GM23338 (cell line): Measurements from ENCODE around the gene PARP8. TPM values are rescaled to one million over a fixed set of nuclear protein-coding genes. Genes with fewer than 3 reads are reported as not detected.

Experiments
- ATAC-seq: fragments of 200-7000 bp; cut with Tn5 transposase; 3 replicates; pipeline ENCODE4 v1.9.1; 2020
- DNase-seq: peaks from one replicate; pipeline ENCODE4 v3.0.0-alpha.2; 2015; ENCODE audit warnings: low spot score
- H2AFZ ChIP-seq: fragments of 200-600 bp; sonication (generic); 2 replicates; pipeline ENCODE4 v1.8.0; 2016; ENCODE audit warnings: antibody characterized with exemption, mild to moderate bottlenecking, moderate library complexity
- H3F3A ChIP-seq: fragments of 200-600 bp; sonication (generic); replicated peaks from 2 replicates; pipeline ENCODE4 v1.8.0; 2017; ENCODE audit warnings: antibody characterized with exemption, mixed run types, low read depth
- H3K27ac ChIP-seq: fragments of 200-600 bp; sonication (generic); 2 replicates; pipeline ENCODE4 v1.6.1; 2016; ENCODE audit warnings: low read depth
- H3K27me3 ChIP-seq: fragments of 200-600 bp; sonication (generic); 2 replicates; pipeline ENCODE4 v1.8.0; 2016; ENCODE audit warnings: mild to moderate bottlenecking, mixed run types, moderate library complexity; ENCODE audit not compliant: insufficient read depth
- H3K36me3 ChIP-seq: fragments of 200-600 bp; sonication (generic); 2 replicates; pipeline ENCODE4 v1.8.0; 2016; ENCODE audit warnings: mild to moderate bottlenecking; ENCODE audit not compliant: insufficient read depth
- H3K4me1 ChIP-seq: fragments of 200-600 bp; sonication (generic); 2 replicates; pipeline ENCODE4 v1.8.0; 2016; ENCODE audit warnings: mild to moderate bottlenecking, moderate library complexity; ENCODE audit not compliant: insufficient read depth
- H3K4me2 ChIP-seq: fragments of 200-600 bp; sonication (generic); 2 replicates; pipeline ENCODE4 v1.7.1; 2017; ENCODE audit warnings: mixed run types
- H3K4me3 ChIP-seq: fragments of 200-600 bp; sonication (generic); 2 replicates; pipeline ENCODE4 v1.6.1; 2016; ENCODE audit warnings: mixed run types
- H3K79me2 ChIP-seq: fragments of 200-600 bp; sonication (generic); replicated peaks from 2 replicates; pipeline ENCODE4 v1.8.0; 2017; ENCODE audit warnings: mild to moderate bottlenecking; ENCODE audit not compliant: insufficient read depth
- H3K9me2 ChIP-seq: fragments of 200-600 bp; sonication (generic); 2 replicates; pipeline ENCODE4 v1.8.0; 2017; ENCODE audit not compliant: insufficient read depth
- H4K20me1 ChIP-seq: fragments of 200-600 bp; sonication (generic); replicated peaks from 2 replicates; pipeline ENCODE4 v1.8.0; 2017; ENCODE audit warnings: mild to moderate bottlenecking; ENCODE audit not compliant: insufficient read depth
- H3K27ac Mint-ChIP-seq: 2 replicates; pipeline ENCODE4 v1.8.0; 2020; ENCODE audit warnings: inconsistent platforms, mild to moderate bottlenecking, moderate library complexity, mixed read lengths
- H3K27me3 Mint-ChIP-seq: 3 replicates; pipeline ENCODE4 v1.8.0; 2022; ENCODE audit warnings: low read depth, mild to moderate bottlenecking, moderate library complexity, mixed read lengths, inconsistent platforms; ENCODE audit not compliant: insufficient read depth, poor library complexity
- H3K36me3 Mint-ChIP-seq: 3 replicates; pipeline ENCODE4 v1.8.0; 2021; ENCODE audit warnings: low read depth, mild to moderate bottlenecking, inconsistent platforms, moderate library complexity, mixed read lengths
- H3K4me1 Mint-ChIP-seq: 3 replicates; pipeline ENCODE4 v1.8.0; 2020; ENCODE audit warnings: mild to moderate bottlenecking, inconsistent platforms, mixed read lengths
- H3K4me3 Mint-ChIP-seq: 3 replicates; pipeline ENCODE4 v1.8.0; 2021; ENCODE audit warnings: moderate library complexity, mild to moderate bottlenecking, inconsistent platforms, mixed read lengths
- H3K9me3 Mint-ChIP-seq: 3 replicates; pipeline ENCODE4 v1.8.0; 2020; ENCODE audit warnings: moderate library complexity, mild to moderate bottlenecking, inconsistent platforms, mixed read lengths
- CTCF ChIP-seq, 2 experiments: fragments of 200-600 bp in 1 of 2; sonication (generic) in 1 of 2; conservative IDR thresholded peaks; 2 replicates each; pipeline versions ENCODE4 v1.5.1 to v1.6.1; 2016 to 2017; ENCODE audit warnings: antibody characterized with exemption in 2 of 2, low read depth in 2 of 2, mild to moderate bottlenecking in 2 of 2, moderate library complexity in 1 of 2
- ETS1 ChIP-seq: IDR thresholded peaks from 2 replicates; pipeline ENCODE4 v1.6.1; 2016; ENCODE audit warnings: antibody characterized with exemption
- EZH2 ChIP-seq: fragments of 200-600 bp; sonication (generic); IDR thresholded peaks from one replicate; pipeline ENCODE4 v1.8.0; 2017; ENCODE audit warnings: antibody characterized with exemption, mild to moderate bottlenecking, low read depth; ENCODE audit not compliant: unreplicated experiment
- EZH2phosphoT487 ChIP-seq: fragments of 200-600 bp; sonication (generic); IDR thresholded peaks from one replicate; pipeline ENCODE4 v1.8.1; 2018; ENCODE audit warnings: antibody characterized with exemption; ENCODE audit not compliant: unreplicated experiment
- JUNB ChIP-seq: IDR thresholded peaks from one replicate; pipeline ENCODE4 v1.6.1; 2016; ENCODE audit warnings: antibody characterized with exemption; ENCODE audit not compliant: unreplicated experiment
- NANOG ChIP-seq: IDR thresholded peaks from 2 replicates; pipeline ENCODE4 v1.6.1; 2016; ENCODE audit warnings: antibody characterized with exemption, borderline replicate concordance
- POLR2AphosphoS5 ChIP-seq: IDR thresholded peaks from 2 replicates; pipeline ENCODE4 v1.6.1; 2016; ENCODE audit warnings: antibody characterized with exemption, low read depth
- STAT1 ChIP-seq: IDR thresholded peaks from one replicate; pipeline ENCODE4 v1.6.1; 2016; ENCODE audit warnings: antibody characterized with exemption; ENCODE audit not compliant: unreplicated experiment
- ZNF114 ChIP-seq: fragments of 250-450 bp; sonication (Bioruptor Pico); IDR thresholded peaks from 2 replicates; pipeline ENCODE4 v1.5.0; 2020; ENCODE audit warnings: mild to moderate bottlenecking, moderate library complexity
- ZNF331 ChIP-seq: fragments of 250-450 bp; sonication (Bioruptor Pico); IDR thresholded peaks from 2 replicates; pipeline ENCODE4 v1.5.0; 2020; ENCODE audit warnings: low read depth, mild to moderate bottlenecking, moderate library complexity
- ZNF462 ChIP-seq: fragments of 250-450 bp; sonication (Bioruptor Pico); IDR thresholded peaks from 2 replicates; pipeline ENCODE4 v1.5.0; 2020; ENCODE audit warnings: mild to moderate bottlenecking, moderate library complexity
- polyA plus RNA-seq: library from polyadenylated mRNA; unstranded; fragments of >200 nt; fragmentation: Nextera tagmentation; extraction: Ambion mirVana; gene quantifications from 2 replicates; pipeline ENCODE4 v1.2.1, GENCODE V29; 2016
- total RNA-seq: library from RNA; depleted of rRNA; stranded (reverse); fragments of >200 nt; shearing (Covaris generic); gene quantifications from 2 replicates; pipeline ENCODE4 v1.2.3, GENCODE V29; 2014

PARP8 gene
- total and polyA plus RNA-seq, 2 experiments from 2014 or later, result 13.0 to 25.0 TPM

GRCh38 chr5:50658246-50658645 is 8.2 kb upstream of the PARP8 start:
- no peak for DNase-seq
- Mint-ChIP-seq H3K4me3 (no peak overlapping the region), H3K4me1 (no peaks in the 10 kb centered on the region), H3K36me3 (peaks cover 2% of the 10 kb centered on the region; the same call in 1 of the 3 replicates), H3K27me3 (no peaks in the 10 kb centered on the region), H3K9me3 (peaks cover 4% of the 10 kb centered on the region; the same call in 1 of the 3 replicates), H3K27ac (no peak overlapping the region)
- TF ChIP-seq CTCF (conservative IDR thresholded peaks at IDR 0.05; ENCODE audit: low read depth in 2 of 2) (no peak), ETS1 (no peak), EZH2phosphoT487 (no peak), STAT1 (no peak), ZNF331 (CRISPR knock-in tag) (no peak), NANOG (no peak), JUNB (no peak), EZH2 (no peak), POLR2AphosphoS5 (no peak)
- Histone ChIP-seq H3K36me3 (no peaks in the 10 kb centered on the region), H3K79me2 (no peaks in the 10 kb centered on the region), H3K9me2 (peaks cover 4% of the 10 kb centered on the region; the same call in 1 of the 2 replicates), H3K4me1 (no peaks in the 10 kb centered on the region), H3K27ac (no peak overlapping the region), H3F3A (no peaks in the 10 kb centered on the region), H3K4me3 (no peak overlapping the region), H2AFZ (no peak overlapping the region), H3K4me2 (no peak overlapping the region), H4K20me1 (no peaks in the 10 kb centered on the region), H3K27me3 (no peaks in the 10 kb centered on the region)
- ATAC-seq, result no peak

GRCh38 chr5:50663636-50664035 is 2.8 kb upstream of the PARP8 start:
- Histone ChIP-seq H3K9me2 (no peaks in the 10 kb centered on the region), H3K27me3 (peaks cover 11% of the 10 kb centered on the region; the same call in 1 of the 2 replicates), H3K4me1 (peaks cover 9% of the 10 kb centered on the region), H3K4me2 (no peak overlapping the region), H3K79me2 (peaks cover 7% of the 10 kb centered on the region), H3K36me3 (no peaks in the 10 kb centered on the region), H2AFZ (0 out of 2 replicates have a peak overlapping the region, but pooled peaks have one; percentile 57), H4K20me1 (no peaks in the 10 kb centered on the region), H3K4me3 (no peak overlapping the region), H3F3A (no peaks in the 10 kb centered on the region), H3K27ac (no peak overlapping the region)
- Mint-ChIP-seq H3K9me3 (peaks cover 4% of the 10 kb centered on the region; the same call in 1 of the 3 replicates), H3K36me3 (peaks cover 7% of the 10 kb centered on the region; the same call in 1 of the 3 replicates), H3K4me3 (no peak overlapping the region), H3K27me3 (peaks cover 20% of the 10 kb centered on the region), H3K27ac (no peak overlapping the region), H3K4me1 (peaks cover 17% of the 10 kb centered on the region)
- DNase-seq (no peak), ATAC-seq (no peak)
- TF ChIP-seq ETS1, result no peak
- TF ChIP-seq EZH2phosphoT487, result no peak
- TF ChIP-seq ZNF462 (CRISPR knock-in tag), result no peak
- no peak for TF ChIP-seq ZNF114 (CRISPR knock-in tag)
